GM18520 (cell line): ENCODE measurements around the gene MAGI1.
"Not testable (repeated sequence)": the region's sequence is repeated elsewhere in the genome, so short reads cannot be mapped to it uniquely, and the experiment has no call there.

Source experiments
- ATAC-seq: cut with Tn5 transposase; IDR thresholded peaks from one replicate; pipeline ENCODE4 v1.9.1; 2021; ENCODE audit not compliant: unreplicated experiment

The MAGI1 gene

GRCh38 chr3:65912647-65913046, 126.1 kb downstream of the MAGI1 start:
- ATAC-seq, result no peak

GRCh38 chr3:65908588-65908987, 130.1 kb downstream of the MAGI1 start:
- ATAC-seq, result no peak

- ATAC-seq, result no peak
Measured at GRCh38 chr3:65907232-65908130, 131.2 kb downstream of the MAGI1 start.

GRCh38 chr3:65905771-65906170, 132.9 kb downstream of the MAGI1 start:
- no peak for ATAC-seq

GRCh38 chr3:65904016-65904415, 134.7 kb downstream of the MAGI1 start:
- no peak for ATAC-seq

GRCh38 chr3:65902304-65902793, 136.4 kb downstream of the MAGI1 start:
- ATAC-seq, result no peak

GRCh38 chr3:65901226-65901625, 137.5 kb downstream of the MAGI1 start:
- ATAC-seq, result no peak

GRCh38 chr3:65899226-65899625, 139.5 kb downstream of the MAGI1 start:
- ATAC-seq, result no peak

- ATAC-seq, result no peak
Measured at GRCh38 chr3:65897766-65898165, 141.0 kb downstream of the MAGI1 start.

GRCh38 chr3:65896321-65896720, 142.4 kb downstream of the MAGI1 start:
- no peak for ATAC-seq

- no peak for ATAC-seq
Measured at GRCh38 chr3:65894679-65895453, 143.9 kb downstream of the MAGI1 start.

- no peak for ATAC-seq
Measured at GRCh38 chr3:65894126-65894525, 144.6 kb downstream of the MAGI1 start.

GRCh38 chr3:65893631-65894030, 145.1 kb downstream of the MAGI1 start:
- no peak for ATAC-seq

GRCh38 chr3:65891477-65891876, 147.2 kb downstream of the MAGI1 start:
- ATAC-seq, result not testable (repeated sequence)

- no peak for ATAC-seq
Measured at GRCh38 chr3:65890328-65890727, 148.4 kb downstream of the MAGI1 start.

GRCh38 chr3:65889707-65890099, 149.0 kb downstream of the MAGI1 start:
- no peak for ATAC-seq

- no peak for ATAC-seq
Measured at GRCh38 chr3:65888980-65889706, 149.6 kb downstream of the MAGI1 start.

- ATAC-seq, result no peak
Measured at GRCh38 chr3:65888196-65888595, 150.5 kb downstream of the MAGI1 start.

GRCh38 chr3:65886391-65886790, 152.3 kb downstream of the MAGI1 start:
- no peak for ATAC-seq

GRCh38 chr3:65884071-65884470, 154.6 kb downstream of the MAGI1 start:
- ATAC-seq, result no peak

GRCh38 chr3:65883613-65884012, 155.1 kb downstream of the MAGI1 start:
- no peak for ATAC-seq
